Measurements from ENCODE around the gene NOS1AP.

Gene NOS1AP

DNA sequence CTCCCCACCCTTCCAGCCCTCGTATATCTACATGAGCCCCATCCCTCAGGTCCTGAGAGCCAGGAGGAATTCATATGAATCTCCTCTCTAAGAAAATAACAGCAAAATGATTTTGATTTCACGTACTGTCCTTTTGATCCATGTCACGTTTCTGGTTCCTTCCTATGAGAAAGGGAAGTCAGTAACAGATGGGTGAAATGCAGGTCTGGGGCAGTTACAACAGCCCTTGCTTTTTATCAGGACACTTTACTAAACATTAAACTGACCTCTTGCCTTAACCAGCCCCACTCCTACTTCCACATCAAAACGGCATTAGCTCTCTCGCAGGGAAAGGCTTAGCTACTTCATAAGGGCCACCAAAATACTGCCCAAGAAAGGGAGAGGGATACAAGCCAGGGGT is 248.1 kb downstream of the NOS1AP start:
- Histone ChIP-seq H3K4me1 (ENCODE audit: control insufficient read depth, insufficient read depth, low read length) (no peaks in the 10 kb centered on the region), H3K9me3 (ENCODE audit: control insufficient read depth, insufficient read depth, low read length) (no peaks in the 10 kb centered on the region), H3K36me3 (ENCODE audit: control insufficient read depth, insufficient read depth, low read length) (no peaks in the 10 kb centered on the region), H3K27me3 (ENCODE audit: control insufficient read depth, insufficient read depth, low read length) (no peaks in the 10 kb centered on the region), H3K4me3 (ENCODE audit: low read length) (no peak overlapping the region), H3K27ac (ENCODE audit: low read length) (no peak overlapping the region)
- WGBS (ENCODE audit: insufficient coverage, insufficient read length): no CpG with 5 or more reads among the region's 5 CpGs
- DNase-seq (ENCODE audit: low read depth, low spot score): no peak

DNA sequence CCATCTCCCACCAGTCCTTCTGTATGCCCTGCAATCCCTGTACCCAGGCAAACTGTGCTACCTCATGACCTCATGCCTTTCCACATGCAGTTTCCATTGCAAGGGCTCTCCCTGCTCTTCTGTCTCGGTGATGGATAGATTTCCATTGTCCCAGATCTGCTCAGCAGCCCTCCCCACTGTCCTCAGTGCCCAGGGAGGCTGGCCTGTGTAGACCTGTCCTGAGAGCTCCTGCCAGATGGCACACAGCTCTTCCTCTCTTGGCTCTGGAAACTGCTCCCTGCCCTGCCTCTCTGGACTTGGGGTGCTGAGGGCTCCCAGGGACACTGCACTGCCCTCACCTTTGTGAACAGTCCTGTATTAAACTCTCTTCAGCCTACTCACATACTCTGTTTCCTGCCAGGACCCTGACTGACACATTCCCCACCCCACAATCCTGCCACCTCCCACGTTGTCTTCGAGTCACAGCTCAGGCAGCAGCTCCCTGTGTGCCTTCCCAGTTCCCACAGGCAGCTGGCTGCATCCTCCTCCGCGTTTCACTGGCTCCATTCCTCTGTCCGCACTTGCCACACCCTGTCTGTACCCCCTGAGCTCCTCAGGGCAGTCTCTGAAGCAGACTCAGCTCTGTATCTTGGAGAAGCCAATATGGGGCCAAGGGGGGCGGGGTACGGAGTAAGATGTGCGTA is 250.1 kb downstream of the NOS1AP start:
- Histone ChIP-seq H3K27ac (ENCODE audit: low read length) (no peak overlapping the region), H3K4me1 (ENCODE audit: control insufficient read depth, insufficient read depth, low read length) (no peaks in the 10 kb centered on the region), H3K27me3 (ENCODE audit: control insufficient read depth, insufficient read depth, low read length) (no peaks in the 10 kb centered on the region), H3K36me3 (ENCODE audit: control insufficient read depth, insufficient read depth, low read length) (no peaks in the 10 kb centered on the region), H3K4me3 (ENCODE audit: low read length) (no peak overlapping the region), H3K9me3 (ENCODE audit: control insufficient read depth, insufficient read depth, low read length) (no peaks in the 10 kb centered on the region)
- WGBS (ENCODE audit: insufficient coverage, insufficient read length): no CpG with 5 or more reads among the region's 9 CpGs
- no peak for DNase-seq (ENCODE audit: low read depth, low spot score)

DNA sequence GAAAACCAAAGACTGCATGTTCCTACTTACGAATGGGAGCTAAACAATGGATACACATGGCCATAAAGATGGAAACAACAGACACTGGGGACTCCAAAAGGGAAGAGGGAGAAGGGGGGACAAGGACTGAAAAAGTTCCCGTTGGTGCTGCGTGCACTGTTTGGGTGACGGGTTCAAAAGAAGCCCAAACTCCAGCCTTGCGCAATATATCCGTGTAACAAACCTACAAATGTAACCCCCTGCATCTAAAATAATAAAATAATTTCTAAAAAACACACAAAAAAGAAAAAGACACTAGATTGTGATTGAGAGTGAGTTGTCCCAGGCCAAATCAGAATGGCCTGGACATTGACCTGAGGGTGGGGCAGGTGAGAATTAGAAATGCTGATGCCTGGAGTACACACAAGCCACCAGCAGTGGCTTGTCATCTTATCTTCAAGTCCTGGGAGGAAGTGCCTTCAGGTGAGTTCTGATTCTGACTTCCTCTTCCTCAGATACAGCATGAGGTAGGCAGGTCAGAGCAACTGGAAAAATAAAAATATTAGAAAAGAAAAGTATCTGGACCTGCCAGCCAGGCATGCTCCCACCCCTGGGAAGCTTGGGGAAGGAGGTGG is 252.4 kb downstream of the NOS1AP start:
- H3K4me3 ChIP-seq (ENCODE audit: low read length): no peak overlapping the region
- WGBS (ENCODE audit: insufficient coverage, insufficient read length): 100% methylated on average over 2 of the region's 6 CpGs
- no peaks in the 10 kb centered on the region for H3K36me3 ChIP-seq (ENCODE audit: control insufficient read depth, insufficient read depth, low read length)
- no peaks in the 10 kb centered on the region for H3K27me3 ChIP-seq (ENCODE audit: control insufficient read depth, insufficient read depth, low read length)
- no peaks in the 10 kb centered on the region for H3K9me3 ChIP-seq (ENCODE audit: control insufficient read depth, insufficient read depth, low read length)
- no peaks in the 10 kb centered on the region for H3K4me1 ChIP-seq (ENCODE audit: control insufficient read depth, insufficient read depth, low read length)
- H3K27ac ChIP-seq (ENCODE audit: low read length): no peak overlapping the region
- DNase-seq (ENCODE audit: low read depth, low spot score): no peak

DNA sequence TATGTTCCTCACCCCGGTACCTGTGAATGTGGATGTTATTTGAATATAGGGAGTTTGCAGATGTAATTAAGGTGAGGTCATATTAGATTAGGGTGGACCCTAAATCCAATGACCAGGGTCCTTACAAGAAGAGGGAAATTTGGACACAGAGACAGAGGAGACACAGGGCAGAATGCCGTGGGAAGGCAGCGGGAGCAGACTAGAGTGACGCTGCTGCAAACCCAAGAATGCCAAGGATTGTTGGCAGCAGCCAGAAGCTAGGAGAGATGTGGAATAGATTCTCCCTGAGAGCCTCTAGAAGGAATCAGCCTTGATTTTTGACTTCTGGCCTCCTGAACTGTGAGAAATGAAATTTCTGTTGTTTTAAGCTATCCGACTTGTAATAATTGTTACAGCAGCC is 253.5 kb downstream of the NOS1AP start:
- Histone ChIP-seq H3K36me3 (ENCODE audit: control insufficient read depth, insufficient read depth, low read length) (no peaks in the 10 kb centered on the region), H3K9me3 (ENCODE audit: control insufficient read depth, insufficient read depth, low read length) (no peaks in the 10 kb centered on the region), H3K27ac (ENCODE audit: low read length) (no peak overlapping the region), H3K4me3 (ENCODE audit: low read length) (no peak overlapping the region), H3K27me3 (ENCODE audit: control insufficient read depth, insufficient read depth, low read length) (no peaks in the 10 kb centered on the region), H3K4me1 (ENCODE audit: control insufficient read depth, insufficient read depth, low read length) (no peaks in the 10 kb centered on the region)
- DNase-seq (ENCODE audit: low read depth, low spot score): no peak
- WGBS (ENCODE audit: insufficient coverage, insufficient read length): no CpG with 5 or more reads among the region's 5 CpGs

DNA sequence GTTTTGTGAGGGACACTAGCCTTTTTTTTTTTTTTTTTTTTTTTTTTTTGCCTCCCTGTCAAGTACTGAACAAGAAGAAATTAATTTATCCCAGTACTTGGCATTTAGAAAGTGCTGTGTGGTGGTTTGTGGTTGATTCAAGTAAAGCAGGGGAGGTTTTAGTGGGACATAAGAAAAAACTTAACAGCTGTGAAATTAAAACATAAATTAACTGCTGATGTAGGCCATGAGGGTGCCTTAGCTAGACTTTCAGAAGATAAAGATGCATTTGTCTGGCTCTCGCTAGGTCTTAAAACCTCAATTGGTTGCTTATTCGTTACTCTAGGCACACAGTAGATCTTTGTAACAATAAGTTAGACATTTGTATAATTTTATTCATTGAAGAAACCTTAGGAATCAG is 254.9 kb downstream of the NOS1AP start:
- Histone ChIP-seq H3K27me3 (ENCODE audit: control insufficient read depth, insufficient read depth, low read length) (no peaks in the 10 kb centered on the region), H3K4me1 (ENCODE audit: control insufficient read depth, insufficient read depth, low read length) (no peaks in the 10 kb centered on the region), H3K36me3 (ENCODE audit: control insufficient read depth, insufficient read depth, low read length) (no peaks in the 10 kb centered on the region), H3K9me3 (ENCODE audit: control insufficient read depth, insufficient read depth, low read length) (no peaks in the 10 kb centered on the region), H3K27ac (ENCODE audit: low read length) (no peak overlapping the region), H3K4me3 (ENCODE audit: low read length) (no peak overlapping the region)
- DNase-seq (ENCODE audit: low read depth, low spot score): no peak
- no CpG with 5 or more reads among the region's 2 CpGs for WGBS (ENCODE audit: insufficient coverage, insufficient read length)

DNA sequence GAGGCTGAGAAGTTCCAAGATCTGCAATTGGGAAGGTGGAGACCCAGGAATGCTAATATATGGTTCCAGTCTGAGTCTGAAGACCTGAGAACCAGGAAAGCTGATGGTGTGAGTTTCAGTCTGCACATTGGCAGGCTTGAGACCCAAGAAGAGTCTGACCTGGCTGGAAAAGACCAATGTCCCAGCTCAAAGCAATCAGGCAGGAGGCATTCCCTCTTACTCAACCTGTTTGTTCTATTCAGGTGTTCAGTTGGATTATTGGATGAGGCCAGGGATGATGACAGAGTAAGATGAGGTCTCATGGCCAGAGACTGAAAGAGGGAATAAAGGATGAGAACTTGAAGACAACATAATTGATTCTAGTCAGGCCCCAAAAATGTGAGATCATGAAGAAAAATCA is 257.1 kb downstream of the NOS1AP start:
- Histone ChIP-seq H3K27ac (ENCODE audit: low read length) (no peak overlapping the region), H3K4me1 (ENCODE audit: control insufficient read depth, insufficient read depth, low read length) (no peaks in the 10 kb centered on the region), H3K27me3 (ENCODE audit: control insufficient read depth, insufficient read depth, low read length) (no peaks in the 10 kb centered on the region), H3K9me3 (ENCODE audit: control insufficient read depth, insufficient read depth, low read length) (no peaks in the 10 kb centered on the region), H3K4me3 (ENCODE audit: low read length) (no peak overlapping the region), H3K36me3 (ENCODE audit: control insufficient read depth, insufficient read depth, low read length) (no peaks in the 10 kb centered on the region)
- no peak for DNase-seq (ENCODE audit: low read depth, low spot score)

DNA sequence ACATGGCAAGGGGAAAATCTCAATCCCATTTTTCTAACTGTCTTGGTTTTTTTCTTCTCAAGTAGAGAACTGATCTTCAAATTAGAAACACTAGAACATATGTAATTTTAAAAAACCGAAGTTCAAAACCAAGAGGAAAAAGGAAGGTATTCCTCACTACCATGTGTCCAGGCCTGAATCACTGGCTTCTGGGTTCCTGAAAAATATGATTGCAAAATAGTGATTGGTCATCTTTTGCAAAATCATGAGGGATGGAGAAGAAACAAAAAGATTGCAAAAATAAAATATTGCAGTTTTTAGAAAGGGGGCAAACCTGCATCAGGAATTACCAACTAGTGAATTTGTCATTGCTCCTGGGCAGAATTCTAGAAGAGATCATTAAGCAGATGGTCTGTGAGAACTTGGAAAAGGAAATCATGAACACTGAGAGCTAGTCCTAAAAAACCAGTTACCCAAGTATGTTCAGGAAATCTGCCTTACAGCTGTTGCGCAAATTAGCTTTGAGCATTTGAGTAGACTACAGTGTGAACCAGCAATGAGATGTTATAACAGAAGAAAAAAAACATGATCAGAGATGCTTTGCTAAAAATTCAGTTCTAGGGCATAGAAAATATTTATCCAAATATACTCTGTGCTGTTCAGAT is 257.8 kb downstream of the NOS1AP start:
- WGBS (ENCODE audit: insufficient coverage, insufficient read length): no CpG with 5 or more reads among the region's 2 CpGs
- Histone ChIP-seq H3K9me3 (ENCODE audit: control insufficient read depth, insufficient read depth, low read length) (no peaks in the 10 kb centered on the region), H3K36me3 (ENCODE audit: control insufficient read depth, insufficient read depth, low read length) (no peaks in the 10 kb centered on the region), H3K4me3 (ENCODE audit: low read length) (no peak overlapping the region), H3K4me1 (ENCODE audit: control insufficient read depth, insufficient read depth, low read length) (no peaks in the 10 kb centered on the region), H3K27ac (ENCODE audit: low read length) (no peak overlapping the region), H3K27me3 (ENCODE audit: control insufficient read depth, insufficient read depth, low read length) (no peaks in the 10 kb centered on the region)
- DNase-seq (ENCODE audit: low read depth, low spot score): no peak

DNA sequence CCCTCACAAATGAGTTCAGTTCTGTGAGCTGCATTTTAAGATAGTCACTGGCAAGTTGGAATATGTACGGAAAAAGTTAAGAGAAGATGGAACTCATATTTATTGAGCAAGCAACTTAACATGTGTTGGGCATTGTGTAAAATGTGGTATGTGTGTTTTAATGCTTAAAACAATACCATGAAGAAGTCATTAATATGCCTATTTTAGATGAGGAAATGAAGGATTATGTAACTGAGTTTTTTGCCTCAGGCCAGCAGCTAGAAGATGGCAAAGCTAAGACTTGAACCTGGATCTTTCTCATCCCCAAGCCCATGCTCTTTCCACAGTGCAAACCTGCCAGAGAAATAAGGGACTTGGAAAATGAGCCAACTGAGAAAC is 258.3 kb downstream of the NOS1AP start:
- H3K9me3 ChIP-seq (ENCODE audit: control insufficient read depth, insufficient read depth, low read length): no peaks in the 10 kb centered on the region
- H3K4me1 ChIP-seq (ENCODE audit: control insufficient read depth, insufficient read depth, low read length): no peaks in the 10 kb centered on the region
- H3K36me3 ChIP-seq (ENCODE audit: control insufficient read depth, insufficient read depth, low read length): no peaks in the 10 kb centered on the region
- WGBS (ENCODE audit: insufficient coverage, insufficient read length): no CpG with 5 or more reads among the region's 1 CpG
- no peaks in the 10 kb centered on the region for H3K27me3 ChIP-seq (ENCODE audit: control insufficient read depth, insufficient read depth, low read length)
- no peak overlapping the region for H3K27ac ChIP-seq (ENCODE audit: low read length)
- DNase-seq (ENCODE audit: low read depth, low spot score): no peak
- no peak overlapping the region for H3K4me3 ChIP-seq (ENCODE audit: low read length)

DNA sequence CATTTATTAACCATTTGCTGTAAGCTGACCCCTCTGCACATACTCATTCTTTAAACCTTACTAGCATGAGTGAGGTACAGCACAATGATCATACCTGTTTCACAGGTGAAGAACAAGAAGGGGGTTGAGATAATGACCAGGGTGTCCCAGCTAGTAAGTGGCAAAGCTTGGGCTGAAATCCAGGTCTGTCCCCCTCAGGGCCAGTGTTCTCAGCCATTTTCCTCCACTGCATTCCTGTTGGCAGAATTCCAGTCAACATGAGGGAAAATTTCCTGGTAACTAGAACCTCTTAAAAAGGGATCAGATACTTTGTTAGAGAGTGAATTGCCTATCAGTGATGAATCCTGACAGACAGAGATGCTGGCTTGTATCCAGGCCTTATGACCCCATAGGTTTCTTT is 259.0 kb downstream of the NOS1AP start:
- Histone ChIP-seq H3K4me3 (ENCODE audit: low read length) (no peak overlapping the region), H3K27ac (ENCODE audit: low read length) (no peak overlapping the region), H3K4me1 (ENCODE audit: control insufficient read depth, insufficient read depth, low read length) (no peaks in the 10 kb centered on the region), H3K27me3 (ENCODE audit: control insufficient read depth, insufficient read depth, low read length) (no peaks in the 10 kb centered on the region), H3K36me3 (ENCODE audit: control insufficient read depth, insufficient read depth, low read length) (no peaks in the 10 kb centered on the region), H3K9me3 (ENCODE audit: control insufficient read depth, insufficient read depth, low read length) (no peaks in the 10 kb centered on the region)
- no peak for DNase-seq (ENCODE audit: low read depth, low spot score)

DNA sequence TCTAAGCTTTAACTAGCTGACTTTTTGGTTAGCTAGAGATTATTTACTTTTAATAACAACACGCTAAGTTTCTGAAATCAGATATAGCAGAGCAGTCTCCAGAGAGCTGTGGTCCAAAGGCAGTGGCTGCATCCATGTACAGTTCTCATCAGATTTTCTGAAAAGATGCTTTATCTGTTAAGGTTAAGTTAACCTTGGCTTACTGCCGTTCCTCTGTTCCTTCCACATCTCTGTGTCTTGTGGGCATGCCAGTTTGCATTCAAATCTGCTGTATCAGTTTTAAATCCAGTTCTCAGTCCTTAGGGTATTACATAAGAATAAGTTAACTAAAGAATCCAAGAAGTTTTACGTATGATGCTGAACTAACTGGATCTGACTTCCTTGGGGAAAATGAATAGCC is 260.3 kb downstream of the NOS1AP start:
- H3K27ac ChIP-seq (ENCODE audit: low read length): no peak overlapping the region
- no peaks in the 10 kb centered on the region for H3K9me3 ChIP-seq (ENCODE audit: control insufficient read depth, insufficient read depth, low read length)
- no peaks in the 10 kb centered on the region for H3K36me3 ChIP-seq (ENCODE audit: control insufficient read depth, insufficient read depth, low read length)
- no peak overlapping the region for H3K4me3 ChIP-seq (ENCODE audit: low read length)
- DNase-seq (ENCODE audit: low read depth, low spot score): no peak
- no peaks in the 10 kb centered on the region for H3K27me3 ChIP-seq (ENCODE audit: control insufficient read depth, insufficient read depth, low read length)
- H3K4me1 ChIP-seq (ENCODE audit: control insufficient read depth, insufficient read depth, low read length): no peaks in the 10 kb centered on the region
- WGBS (ENCODE audit: insufficient coverage, insufficient read length): no CpG with 5 or more reads among the region's 3 CpGs

DNA sequence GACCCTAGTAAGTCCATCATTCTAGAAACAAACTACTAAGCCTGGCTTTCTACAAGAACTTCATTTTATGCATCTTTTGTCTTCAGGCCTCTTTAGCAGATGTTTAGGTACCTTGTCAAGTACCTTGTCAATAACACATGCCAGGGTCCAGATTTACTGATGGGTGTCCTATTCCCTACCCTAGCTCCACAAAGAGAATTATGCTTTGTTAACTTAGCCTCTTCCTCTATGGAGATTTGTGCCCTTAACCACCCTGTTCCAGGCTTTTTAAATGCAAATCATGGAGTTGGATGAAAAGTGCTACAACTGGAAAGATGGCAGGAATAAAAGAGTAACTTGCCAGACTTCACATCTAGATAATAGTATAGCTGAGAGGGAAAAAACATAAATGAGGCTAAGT is 264.5 kb downstream of the NOS1AP start:
- Histone ChIP-seq H3K9me3 (ENCODE audit: control insufficient read depth, insufficient read depth, low read length) (no peaks in the 10 kb centered on the region), H3K36me3 (ENCODE audit: control insufficient read depth, insufficient read depth, low read length) (no peaks in the 10 kb centered on the region), H3K4me1 (ENCODE audit: control insufficient read depth, insufficient read depth, low read length) (no peaks in the 10 kb centered on the region), H3K27me3 (ENCODE audit: control insufficient read depth, insufficient read depth, low read length) (no peaks in the 10 kb centered on the region), H3K4me3 (ENCODE audit: low read length) (no peak overlapping the region), H3K27ac (ENCODE audit: low read length) (no peak overlapping the region)
- DNase-seq (ENCODE audit: low read depth, low spot score): no peak

All from iPS DF 6.9 (cell line).